HAP-1 (cell line): ENCODE measurements around the gene HIPK2.

Source experiments
- DNase-seq, 2 experiments: peaks; one replicate each; pipeline ENCODE4 v3.0.0-alpha.2; 2016 to 2020; ENCODE audit warnings: low spot score in 2 of 2
- H3K27me3 ChIP-seq: fragments of 250-450 bp; sonication (Bioruptor Pico); 2 replicates; pipeline ENCODE4 v1.5.1; 2020; ENCODE audit warnings: low read depth, mild to moderate bottlenecking, moderate library complexity
- H3K36me3 ChIP-seq: fragments of 250-450 bp; sonication (Bioruptor Pico); replicated peaks from 2 replicates; pipeline ENCODE4 v1.5.1; 2020; ENCODE audit warnings: mild to moderate bottlenecking
- H3K4me1 ChIP-seq: fragments of 250-450 bp; sonication (Bioruptor Pico); 2 replicates; pipeline ENCODE4 v1.5.1; 2020; ENCODE audit warnings: mild to moderate bottlenecking
- H3K4me3 ChIP-seq: fragments of 250-450 bp; sonication (Bioruptor Pico); 2 replicates; pipeline ENCODE4 v1.5.1; 2020; ENCODE audit warnings: mild to moderate bottlenecking, moderate library complexity
- H3K9me3 ChIP-seq: fragments of 250-450 bp; sonication (Bioruptor Pico); 2 replicates; pipeline ENCODE4 v1.5.1; 2020; ENCODE audit warnings: mild to moderate bottlenecking, moderate library complexity
- in situ Hi-C: fragments of 300-500 bp; cut with MboI; formaldehyde crosslinking; loops from 3 replicates; pipeline ENCODE4 v1.14.3; 2020; ENCODE audit warnings: low sequenced_read_pairs, inconsistent platforms, mixed read lengths

HIPK2 gene

GRCh38 chr7:139777948-139778841 lies at the start of gene HIPK2:
TSS of gene HIPK2 (minus strand) at chr7:139777998. CDS start at chr7:139777623, 375 bp downstream.
- DNase-seq = peak; percentile 63 to 86
- no peaks in the 10 kb centered on the region for H3K27me3 ChIP-seq
- no peaks in the 10 kb centered on the region for H3K36me3 ChIP-seq
- in situ Hi-C loops = no loop called here
- peaks cover 7% of the 10 kb centered on the region for H3K4me1 ChIP-seq
- no peaks in the 10 kb centered on the region for H3K9me3 ChIP-seq
- peak within 1 kb of the TSS; percentile 70 for H3K4me3 ChIP-seq

- H3K27me3 ChIP-seq = peaks cover 9% of the 10 kb centered on the region; the same call in 1 of the 2 replicates
- in situ Hi-C loops = no loop called here
- no peak for DNase-seq
- no peak overlapping the region for H3K4me3 ChIP-seq
- H3K36me3 ChIP-seq = no peaks in the 10 kb centered on the region
- peaks cover 8% of the 10 kb centered on the region for H3K4me1 ChIP-seq
- H3K9me3 ChIP-seq = no peaks in the 10 kb centered on the region
Observed at GRCh38 chr7:139827042-139827441, 49.2 kb upstream of the HIPK2 start.

- no peak for DNase-seq
- H3K27me3 ChIP-seq = peaks cover 9% of the 10 kb centered on the region; the same call in 1 of the 2 replicates
- H3K4me1 ChIP-seq = peaks cover 8% of the 10 kb centered on the region
- H3K9me3 ChIP-seq = no peaks in the 10 kb centered on the region
- H3K36me3 ChIP-seq = no peaks in the 10 kb centered on the region
- in situ Hi-C loops = no loop called here
- no peak overlapping the region for H3K4me3 ChIP-seq
Observed at GRCh38 chr7:139825666-139826290, 48.0 kb upstream of the HIPK2 start.

GRCh38 chr7:139823959-139824521 lies 46.2 kb upstream of the HIPK2 start:
- DNase-seq = no peak
- H3K4me3 ChIP-seq = no peak overlapping the region
- in situ Hi-C loops = no loop called here
- H3K36me3 ChIP-seq = no peaks in the 10 kb centered on the region
- H3K27me3 ChIP-seq = peaks cover 9% of the 10 kb centered on the region; the same call in 1 of the 2 replicates
- no peaks in the 10 kb centered on the region for H3K4me1 ChIP-seq
- H3K9me3 ChIP-seq = no peaks in the 10 kb centered on the region

- peaks cover 9% of the 10 kb centered on the region; the same call in 1 of the 2 replicates for H3K27me3 ChIP-seq
- no peaks in the 10 kb centered on the region for H3K4me1 ChIP-seq
- H3K9me3 ChIP-seq = no peaks in the 10 kb centered on the region
- no peak for DNase-seq
- in situ Hi-C loops = no loop called here
- no peak overlapping the region for H3K4me3 ChIP-seq
- no peaks in the 10 kb centered on the region for H3K36me3 ChIP-seq
Observed at GRCh38 chr7:139822855-139823254, 45.1 kb upstream of the HIPK2 start.

- H3K36me3 ChIP-seq = no peaks in the 10 kb centered on the region
- H3K4me3 ChIP-seq = no peak overlapping the region
- in situ Hi-C loops = no loop called here
- no peak for DNase-seq
- H3K27me3 ChIP-seq = peaks cover 9% of the 10 kb centered on the region; the same call in 1 of the 2 replicates
- no peaks in the 10 kb centered on the region for H3K9me3 ChIP-seq
- H3K4me1 ChIP-seq = no peaks in the 10 kb centered on the region
Observed at GRCh38 chr7:139821349-139822105, 43.7 kb upstream of the HIPK2 start.

- Histone ChIP-seq H3K4me3 (no peak overlapping the region), H3K36me3 (no peaks in the 10 kb centered on the region), H3K9me3 (no peaks in the 10 kb centered on the region), H3K4me1 (no peaks in the 10 kb centered on the region), H3K27me3 (no peaks in the 10 kb centered on the region)
- in situ Hi-C loops = no loop called here
- no peak for DNase-seq
Observed at GRCh38 chr7:139820089-139820488, 42.3 kb upstream of the HIPK2 start.

- H3K27me3 ChIP-seq = no peaks in the 10 kb centered on the region
- H3K36me3 ChIP-seq = no peaks in the 10 kb centered on the region
- no peaks in the 10 kb centered on the region for H3K4me1 ChIP-seq
- in situ Hi-C loops = no loop called here
- H3K9me3 ChIP-seq = no peaks in the 10 kb centered on the region
- H3K4me3 ChIP-seq = no peak overlapping the region
- no peak for DNase-seq
Observed at GRCh38 chr7:139817249-139817648, 39.5 kb upstream of the HIPK2 start.

GRCh38 chr7:139813689-139814088 lies 35.9 kb upstream of the HIPK2 start:
- H3K27me3 ChIP-seq = no peaks in the 10 kb centered on the region; the same call in 1 of the 2 replicates
- in situ Hi-C loops = no loop called here
- H3K9me3 ChIP-seq = no peaks in the 10 kb centered on the region
- no peak overlapping the region for H3K4me3 ChIP-seq
- H3K4me1 ChIP-seq = no peaks in the 10 kb centered on the region
- no peak for DNase-seq
- H3K36me3 ChIP-seq = no peaks in the 10 kb centered on the region

- no peaks in the 10 kb centered on the region for H3K4me1 ChIP-seq
- in situ Hi-C loops = no loop called here
- no peak overlapping the region for H3K4me3 ChIP-seq
- no peaks in the 10 kb centered on the region for H3K36me3 ChIP-seq
- no peaks in the 10 kb centered on the region for H3K9me3 ChIP-seq
- H3K27me3 ChIP-seq = no peaks in the 10 kb centered on the region; the same call in 1 of the 2 replicates
- DNase-seq = no peak
Observed at GRCh38 chr7:139813151-139813550, 35.4 kb upstream of the HIPK2 start.

- no peak for DNase-seq
- in situ Hi-C loops = no loop called here
- Histone ChIP-seq H3K9me3 (no peaks in the 10 kb centered on the region), H3K4me3 (no peak overlapping the region), H3K27me3 (no peaks in the 10 kb centered on the region; the same call in 1 of the 2 replicates), H3K36me3 (no peaks in the 10 kb centered on the region), H3K4me1 (no peaks in the 10 kb centered on the region)
Observed at GRCh38 chr7:139811066-139811465, 33.3 kb upstream of the HIPK2 start.

- Histone ChIP-seq H3K36me3 (no peaks in the 10 kb centered on the region), H3K4me1 (no peaks in the 10 kb centered on the region), H3K4me3 (no peak overlapping the region), H3K27me3 (no peaks in the 10 kb centered on the region; the same call in 1 of the 2 replicates), H3K9me3 (no peaks in the 10 kb centered on the region)
- DNase-seq = no peak
- in situ Hi-C loops = no loop called here
Observed at GRCh38 chr7:139808846-139809442, 31.1 kb upstream of the HIPK2 start.

GRCh38 chr7:139808427-139808826 lies 30.6 kb upstream of the HIPK2 start:
- Histone ChIP-seq H3K4me1 (no peaks in the 10 kb centered on the region), H3K36me3 (no peaks in the 10 kb centered on the region), H3K27me3 (no peaks in the 10 kb centered on the region; the same call in 1 of the 2 replicates), H3K9me3 (no peaks in the 10 kb centered on the region), H3K4me3 (no peak overlapping the region)
- no peak for DNase-seq
- in situ Hi-C loops = no loop called here
